ENCODE measurements around the gene LRRC37A3.
"Not testable (repeated sequence)": the region's sequence is repeated elsewhere in the genome, so short reads cannot be mapped to it uniquely, and the experiment has no call there.

LRRC37A3 gene
- 1.5 to 4.8 (median 2.4) reads per million in 17 experiments for total RNA-seq

- DNase-seq: peak; percentile 96 to 99 (median 98)
These were observed at the start of gene LRRC37A3 for GRCh38 chr17:64919289-64920025. TSS of gene LRRC37A3 (minus strand) at chr17:64919478. CDS start at chr17:64897257, 22,221 bp downstream.

- DNase-seq: peak; percentile 80 to 90 (median 88)
These were observed 46.6 kb upstream of the LRRC37A3 start for GRCh38 chr17:64965873-64966287.

GRCh38 chr17:64965256-64965872, 46.1 kb upstream of the LRRC37A3 start:
- DNase-seq: not testable (repeated sequence)

- DNase-seq: no peak
These were observed 45.5 kb upstream of the LRRC37A3 start for GRCh38 chr17:64964796-64965195.

- peak in 3 of 4 experiments; percentile 34 to 40 (median 39) for DNase-seq
These were observed 44.5 kb upstream of the LRRC37A3 start for GRCh38 chr17:64963814-64964213.

GRCh38 chr17:64961563-64962378, 42.5 kb upstream of the LRRC37A3 start:
- peak; percentile 43 to 81 (median 76) for DNase-seq

- no peak for DNase-seq
These were observed 32.6 kb upstream of the LRRC37A3 start for GRCh38 chr17:64951877-64952276.

- DNase-seq: no peak
These were observed 31.6 kb upstream of the LRRC37A3 start for GRCh38 chr17:64950871-64951270.

- no peak for DNase-seq
These were observed 27.9 kb upstream of the LRRC37A3 start for GRCh38 chr17:64947152-64947551.

- DNase-seq: no peak
These were observed 22.5 kb upstream of the LRRC37A3 start for GRCh38 chr17:64941761-64942160.

- no peak for DNase-seq
These were observed 21.8 kb upstream of the LRRC37A3 start for GRCh38 chr17:64941045-64941444.

- no peak for DNase-seq
These were observed 20.8 kb upstream of the LRRC37A3 start for GRCh38 chr17:64940055-64940454.

- peak; percentile 58 to 82 (median 71) for DNase-seq
These were observed 19.7 kb upstream of the LRRC37A3 start for GRCh38 chr17:64938925-64939474.

GRCh38 chr17:64938290-64938689, 19.0 kb upstream of the LRRC37A3 start:
- no peak for DNase-seq

- no peak for DNase-seq
These were observed 16.8 kb upstream of the LRRC37A3 start for GRCh38 chr17:64936117-64936516.

GRCh38 chr17:64934284-64934778, 15.1 kb upstream of the LRRC37A3 start:
- not testable (repeated sequence) for DNase-seq

GRCh38 chr17:64932850-64933249, 13.6 kb upstream of the LRRC37A3 start:
- not testable (repeated sequence) for DNase-seq

GRCh38 chr17:64930374-64930773, 11.1 kb upstream of the LRRC37A3 start:
- DNase-seq: not testable (repeated sequence)

GRCh38 chr17:64929419-64930209, 10.3 kb upstream of the LRRC37A3 start:
- DNase-seq: not testable (repeated sequence)

- DNase-seq: not testable (repeated sequence)
These were observed 9.4 kb upstream of the LRRC37A3 start for GRCh38 chr17:64928701-64929100.

- DNase-seq: peak; percentile 54 to 81 (median 71)
These were observed 8.2 kb upstream of the LRRC37A3 start for GRCh38 chr17:64927444-64927843.

GRCh38 chr17:64926430-64926829, 7.2 kb upstream of the LRRC37A3 start:
- DNase-seq: not testable (repeated sequence)
